Heart left ventricle (tissue), 13 donors: ENCODE results near the gene MPZL2.

Source experiments
- POLR2A ChIP-seq, 2 donors: fragments of 450-650 bp; IDR thresholded peaks; one replicate each; pipeline ENCODE4 v1.6.1; 2017; ENCODE audit warnings: antibody characterized with exemption in 2 of 2, mild to moderate bottlenecking in 2 of 2, moderate library complexity in 2 of 2
- TF ChIP-seq, protein P1 (sequence below), 12 donors: fragments of 200-600 bp; sonication (generic) in 4 of 12; IDR thresholded peaks; one replicate each; pipeline versions ENCODE4 v1.5.0 to v1.8.0; 2018 to 2022; ENCODE audit warnings: antibody characterized with exemption in 12 of 12, mild to moderate bottlenecking in 5 of 12
- donor health status: ischemic (EF 13 %, LVEDD 7.1; RV severe dilation, severe dysfunction).
- donor health status: DM: no; HTN: yes; CAD: no.
- donor health status: DM: no; HTN: no; CAD: no.
- donor health status: ischemic (EF 25% LVEDD 6.9; RV normal size, moderate dysfunction).
- donor health status: ischemic (EF 25% LVEDD 5.7; RV mildly dilated, moderate dysfunction).
- donor health status: ischemic (EF 35%, LVEDD 5.7; RV mildly dilated, moderate dysfunction).
- donor health status: nonischemic (EF 11% LVEDD 7.7; RV severe dilation, severe dysfunction).
- donor health status: DM: yes; HTN: yes; CAD: no.
- donor health status: PGD.
- donor health status: ischemic (EF 29% LVEDD 5.4; RV normal size, mild dysfunction).
- donor health status: nonischemic (EF 23%, LVEDD 6.1; RV moderate dilation, normal function).

DNA sequence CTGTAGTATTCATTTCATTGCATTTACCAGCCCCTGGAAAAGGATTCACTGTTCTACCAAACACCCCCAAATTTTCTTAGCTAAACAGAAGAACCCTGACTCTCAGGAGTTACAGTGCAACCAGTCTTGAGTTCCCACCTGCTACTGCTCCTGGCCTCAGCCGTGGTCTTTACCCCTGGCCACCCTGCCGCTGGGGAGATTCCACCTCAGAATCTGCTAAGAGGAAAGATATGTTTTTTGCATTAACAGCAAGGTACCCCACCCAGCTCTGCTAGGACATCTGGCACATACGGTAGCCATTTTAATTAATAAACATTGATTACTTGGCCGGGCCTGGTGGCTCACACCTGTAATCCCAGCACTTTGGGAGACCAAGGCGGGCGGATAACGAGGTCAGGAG lies 48.3 kb downstream of the MPZL2 start:
- TF ChIP-seq, protein P1, sequence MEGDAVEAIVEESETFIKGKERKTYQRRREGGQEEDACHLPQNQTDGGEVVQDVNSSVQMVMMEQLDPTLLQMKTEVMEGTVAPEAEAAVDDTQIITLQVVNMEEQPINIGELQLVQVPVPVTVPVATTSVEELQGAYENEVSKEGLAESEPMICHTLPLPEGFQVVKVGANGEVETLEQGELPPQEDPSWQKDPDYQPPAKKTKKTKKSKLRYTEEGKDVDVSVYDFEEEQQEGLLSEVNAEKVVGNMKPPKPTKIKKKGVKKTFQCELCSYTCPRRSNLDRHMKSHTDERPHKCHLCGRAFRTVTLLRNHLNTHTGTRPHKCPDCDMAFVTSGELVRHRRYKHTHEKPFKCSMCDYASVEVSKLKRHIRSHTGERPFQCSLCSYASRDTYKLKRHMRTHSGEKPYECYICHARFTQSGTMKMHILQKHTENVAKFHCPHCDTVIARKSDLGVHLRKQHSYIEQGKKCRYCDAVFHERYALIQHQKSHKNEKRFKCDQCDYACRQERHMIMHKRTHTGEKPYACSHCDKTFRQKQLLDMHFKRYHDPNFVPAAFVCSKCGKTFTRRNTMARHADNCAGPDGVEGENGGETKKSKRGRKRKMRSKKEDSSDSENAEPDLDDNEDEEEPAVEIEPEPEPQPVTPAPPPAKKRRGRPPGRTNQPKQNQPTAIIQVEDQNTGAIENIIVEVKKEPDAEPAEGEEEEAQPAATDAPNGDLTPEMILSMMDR (IDR thresholded peaks at IDR 0.05) = no peak
- TF ChIP-seq POLR2A (IDR thresholded peaks at IDR 0.05) = no peak
